ENCODE data around the gene COQ9.
A peak's percentile ranks its signal among the peaks of the same experiment; 100 is the strongest.

The COQ9 gene

GRCh38 chr16:57462209-57462977, 15.1 kb downstream of the COQ9 start, which contains the start of gene POLR2C:
TSS of gene POLR2C (plus strand) at chr16:57462679. CDS start at chr16:57462725, 46 bp downstream.
- H3K27ac ChIP-seq (ENCODE audit: low read length), result peak within 1 kb of the TSS; percentile 78
- peaks cover 73% of the 10 kb centered on the region for H3K36me3 ChIP-seq (ENCODE audit: insufficient read depth, low read length)
- H4K20me1 ChIP-seq (ENCODE audit: insufficient read depth, low read length), result no peaks in the 10 kb centered on the region; the same call in 1 of the 2 replicates
- H3K79me2 ChIP-seq (ENCODE audit: insufficient read depth, low read length), result peaks cover 30% of the 10 kb centered on the region
- peak within 1 kb of the TSS; percentile 98 for H3K4me2 ChIP-seq (ENCODE audit: insufficient read depth, low read length)
- H2AFZ ChIP-seq (ENCODE audit: low read depth, low read length), result peak within 1 kb of the TSS; percentile 71
- peak; percentile 94 for ATAC-seq (ENCODE audit: insufficient read depth, low read depth)
- no peaks in the 10 kb centered on the region for H3K27me3 ChIP-seq (ENCODE audit: insufficient read depth, low read length, poor library complexity)
- H3K4me1 ChIP-seq (ENCODE audit: insufficient read depth, low read length), result peaks cover 23% of the 10 kb centered on the region
- no peaks in the 10 kb centered on the region for H3K9me3 ChIP-seq (ENCODE audit: insufficient read depth, low read length, severe bottlenecking)
- H3K4me3 ChIP-seq (ENCODE audit: low read depth in 1 of 2, low read length in 2 of 2), result peak within 1 kb of the TSS; percentile 83 to 88
- TF ChIP-seq EZH2 (IDR thresholded peaks at IDR 0.05; ENCODE audit: borderline replicate concordance, low read depth, low read length, severe bottlenecking) (no peak), CTCF (IDR thresholded peaks at IDR 0.05; ENCODE audit: borderline replicate concordance, extremely low read depth, low read length, poor library complexity, severe bottlenecking) (peak; percentile 99)
- DNase-seq, result peak; percentile 91
- H3K9ac ChIP-seq (ENCODE audit: low read depth, low read length), result peak within 1 kb of the TSS; percentile 82

- ATAC-seq (ENCODE audit: insufficient read depth, low read depth) (no peak; the same call in 2 of the 3 replicates), DNase-seq (peak; percentile 24)
- TF ChIP-seq CTCF (IDR thresholded peaks at IDR 0.05; ENCODE audit: borderline replicate concordance, extremely low read depth, low read length, poor library complexity, severe bottlenecking), result peak; percentile 8
- no peak for TF ChIP-seq EZH2 (IDR thresholded peaks at IDR 0.05; ENCODE audit: borderline replicate concordance, low read depth, low read length, severe bottlenecking)
- Histone ChIP-seq H2AFZ (ENCODE audit: low read depth, low read length) (peak overlapping the region; percentile 71; the same call in 1 of the 2 replicates), H3K4me1 (ENCODE audit: insufficient read depth, low read length) (peaks cover 23% of the 10 kb centered on the region), H3K27ac (ENCODE audit: low read length) (peak overlapping the region; percentile 78), H3K4me3 (ENCODE audit: low read depth in 1 of 2, low read length in 2 of 2) (peak overlapping the region; percentile 83 to 88), H4K20me1 (ENCODE audit: insufficient read depth, low read length) (no peaks in the 10 kb centered on the region; the same call in 1 of the 2 replicates), H3K36me3 (ENCODE audit: insufficient read depth, low read length) (peaks cover 73% of the 10 kb centered on the region), H3K4me2 (ENCODE audit: insufficient read depth, low read length) (peak overlapping the region; percentile 98), H3K79me2 (ENCODE audit: insufficient read depth, low read length) (peaks cover 30% of the 10 kb centered on the region), H3K27me3 (ENCODE audit: insufficient read depth, low read length, poor library complexity) (no peaks in the 10 kb centered on the region), H3K9ac (ENCODE audit: low read depth, low read length) (peak overlapping the region; percentile 82), H3K9me3 (ENCODE audit: insufficient read depth, low read length, severe bottlenecking) (no peaks in the 10 kb centered on the region)
Measured at GRCh38 chr16:57462978-57463362, 15.7 kb downstream of the COQ9 start.

GRCh38 chr16:57464523-57464922, 17.2 kb downstream of the COQ9 start:
- H2AFZ ChIP-seq (ENCODE audit: low read depth, low read length), result no peak overlapping the region
- H4K20me1 ChIP-seq (ENCODE audit: insufficient read depth, low read length), result peaks cover 3% of the 10 kb centered on the region; the same call in 1 of the 2 replicates

More at GRCh38 chr16:57464523-57464922, 17.2 kb downstream of the COQ9 start:
- peaks cover 30% of the 10 kb centered on the region for H3K79me2 ChIP-seq (ENCODE audit: insufficient read depth, low read length)
- H3K27me3 ChIP-seq (ENCODE audit: insufficient read depth, low read length, poor library complexity), result no peaks in the 10 kb centered on the region
- H3K4me2 ChIP-seq (ENCODE audit: insufficient read depth, low read length), result peak overlapping the region; percentile 98
- TF ChIP-seq EZH2 (IDR thresholded peaks at IDR 0.05; ENCODE audit: borderline replicate concordance, low read depth, low read length, severe bottlenecking) (no peak), CTCF (IDR thresholded peaks at IDR 0.05; ENCODE audit: borderline replicate concordance, extremely low read depth, low read length, poor library complexity, severe bottlenecking) (no peak)
- H3K36me3 ChIP-seq (ENCODE audit: insufficient read depth, low read length), result peaks cover 74% of the 10 kb centered on the region
- H3K4me1 ChIP-seq (ENCODE audit: insufficient read depth, low read length), result peaks cover 23% of the 10 kb centered on the region
- H3K27ac ChIP-seq (ENCODE audit: low read length), result no peak overlapping the region
- ATAC-seq (ENCODE audit: insufficient read depth, low read depth), result no peak
- H3K4me3 ChIP-seq (ENCODE audit: low read depth in 1 of 2, low read length in 2 of 2), result no peak overlapping the region
- H3K9ac ChIP-seq (ENCODE audit: low read depth, low read length), result no peak overlapping the region
- no peak for DNase-seq
- no peaks in the 10 kb centered on the region for H3K9me3 ChIP-seq (ENCODE audit: insufficient read depth, low read length, severe bottlenecking)

All from DND-41 (cell line).